Measurements from ENCODE around the gene TMEM250.

- TF ChIP-seq ZNF274 (IDR thresholded peaks at IDR 0.05; ENCODE audit: low read depth, low read length): no peak
- no peak for TF ChIP-seq YY1 (IDR thresholded peaks at IDR 0.05; ENCODE audit: insufficient read depth, insufficient read length)
- TF ChIP-seq SUZ12 (IDR thresholded peaks at IDR 0.05; ENCODE audit: extremely low read depth, insufficient read depth, insufficient read length): no peak
Measured at GRCh38 chr9:136132512-136133050, 13.9 kb upstream of the TMEM250 start.

All from NT2/D1 (cell line).